GM12865 (cell line): ENCODE measurements around the gene ECEL1.

Experiments
- DNase-seq: peaks from one replicate; pipeline ENCODE4 v3.0.0; 2010; ENCODE audit warnings: low read depth
- H3K4me3 ChIP-seq: 2 replicates; pipeline ENCODE4 v1.5.1; 2011; ENCODE audit warnings: mild to moderate bottlenecking, low read depth, low read length, control low read depth
- CTCF ChIP-seq: IDR thresholded peaks from 2 replicates; pipeline ENCODE4 v1.5.1; 2011; ENCODE audit warnings: low read length, control low read depth, low read depth, inconsistent platforms; ENCODE audit not compliant: insufficient read depth; ENCODE audit errors: missing control alignments

The ECEL1 gene

DNA sequence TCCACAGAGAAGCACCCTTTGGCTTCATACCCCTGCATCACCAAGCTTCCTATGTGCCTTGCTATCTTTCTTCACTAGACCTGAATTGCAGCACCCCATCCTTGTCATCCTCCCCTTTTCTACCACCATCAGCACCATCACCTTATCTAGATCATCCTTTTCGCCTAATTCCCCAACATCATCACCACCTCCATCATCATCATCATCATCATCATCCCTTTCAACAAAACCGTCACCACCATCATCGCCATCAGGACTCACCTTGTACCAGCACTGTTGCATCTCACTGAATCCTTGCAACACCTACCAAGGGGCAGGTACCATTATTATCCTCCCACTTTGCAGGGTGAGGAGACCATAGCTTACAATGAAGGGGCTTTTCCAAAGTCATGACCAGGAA, 10.8 kb upstream of the ECEL1 start:
- no peak for DNase-seq
- TF ChIP-seq CTCF, result no peak

DNA sequence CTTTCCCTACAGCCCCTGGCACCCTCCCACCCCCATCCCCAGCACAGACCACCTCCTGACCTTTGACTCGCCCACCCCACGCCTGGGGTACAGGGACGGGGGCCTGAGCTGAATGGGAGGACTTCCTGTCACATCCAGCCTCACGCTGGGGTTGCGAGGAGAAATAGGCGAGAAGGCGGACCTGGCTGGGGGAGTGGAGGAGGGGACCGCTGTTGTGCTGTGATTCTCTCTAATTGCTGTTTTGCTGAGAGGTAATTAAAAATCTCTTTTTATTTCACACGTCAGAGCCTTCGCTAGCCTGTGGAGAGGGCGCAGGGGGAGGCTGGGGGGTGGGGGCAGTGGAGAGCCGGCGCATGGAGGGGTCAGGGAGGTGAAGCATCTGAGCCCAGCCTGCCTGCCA, 9.7 kb upstream of the ECEL1 start:
- TF ChIP-seq CTCF, result no peak
- no peak overlapping the region for H3K4me3 ChIP-seq
- no peak for DNase-seq

More for the DNA sequence above, 10.8 kb upstream of the ECEL1 start:
- H3K4me3 ChIP-seq, result no peak overlapping the region

GRCh38 chr2:232496501-232497270, 9.1 kb upstream of the ECEL1 start:
- H3K4me3 ChIP-seq, result no peak overlapping the region
- no peak for TF ChIP-seq CTCF
- DNase-seq, result no peak

- no peak for TF ChIP-seq CTCF
- no peak overlapping the region for H3K4me3 ChIP-seq
- DNase-seq, result no peak
These were observed 7.7 kb upstream of the ECEL1 start for GRCh38 chr2:232495292-232495691.

DNA sequence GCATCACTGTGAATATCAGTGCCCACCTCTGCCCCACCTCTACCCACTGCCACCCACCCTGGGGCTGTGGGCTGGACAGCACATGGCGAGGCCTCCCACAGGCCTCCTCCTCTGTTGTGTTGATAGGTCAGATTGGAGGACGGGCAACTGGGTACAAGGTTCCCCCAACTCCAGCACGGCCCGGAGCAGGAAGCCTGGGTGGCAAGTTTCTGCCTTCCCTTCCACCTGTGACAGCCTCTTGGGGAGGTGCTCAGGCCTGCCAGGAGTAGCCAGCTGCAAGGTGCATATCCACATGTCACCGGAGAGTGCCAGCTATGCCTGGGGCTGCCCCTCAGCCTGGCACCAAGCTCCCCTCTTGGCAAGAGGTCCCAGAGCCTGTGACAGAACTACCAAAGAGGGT, 6.9 kb upstream of the ECEL1 start:
- TF ChIP-seq CTCF, result no peak
- no peak for DNase-seq
- H3K4me3 ChIP-seq, result no peak overlapping the region

DNA sequence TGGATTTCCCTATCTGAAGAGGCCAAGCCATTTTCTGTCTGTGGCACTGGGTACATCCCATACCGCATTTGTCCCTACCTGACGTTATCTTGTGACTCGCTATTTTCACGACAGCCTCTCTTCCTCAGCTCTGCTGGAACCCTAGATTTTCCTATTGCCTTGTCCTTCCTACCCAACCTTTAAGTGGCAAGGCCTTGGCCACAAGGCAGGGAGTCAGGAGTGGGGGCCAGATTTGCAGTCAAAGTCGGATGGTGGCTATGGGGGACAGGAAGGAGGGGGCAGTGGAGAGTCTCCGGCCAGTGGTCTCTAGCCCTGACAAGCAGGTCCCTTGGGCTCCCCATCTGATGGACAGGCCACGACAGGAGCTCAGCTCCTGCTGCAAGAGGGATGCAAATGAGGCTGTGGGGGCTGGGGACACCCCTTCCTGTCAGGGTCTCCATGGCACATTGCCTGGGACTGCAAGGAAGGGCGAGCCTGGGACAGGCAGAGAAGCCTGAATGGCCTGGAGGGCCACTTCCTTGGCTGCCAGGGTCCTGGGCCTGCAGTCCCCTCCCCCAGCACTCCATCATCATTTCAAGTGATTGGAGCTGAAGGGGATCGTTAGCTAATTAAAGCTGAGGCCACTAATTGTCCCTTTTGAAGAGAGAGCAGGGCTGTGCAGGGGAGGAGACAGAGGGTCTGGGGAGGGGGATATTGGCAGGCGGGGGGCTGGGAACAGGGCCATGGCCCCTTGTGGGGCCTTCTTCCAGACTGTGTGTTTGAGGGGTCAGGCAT, 6.3 kb upstream of the ECEL1 start:
- H3K4me3 ChIP-seq, result no peak overlapping the region
- DNase-seq, result no peak
- no peak for TF ChIP-seq CTCF
